CD4-positive, alpha-beta memory T cell (primary cell): ENCODE data around the gene S1PR1. TPM values are rescaled to one million over a fixed set of nuclear protein-coding genes. Genes with fewer than 3 reads are reported as not detected.

Source experiments
- CTCF ChIA-PET: fragments of 350-600 bp; sonication (Branson Sonifier 250); formaldehyde crosslinking; loops from one replicate; lab custom pipeline; 2021; ENCODE audit warnings: inconsistent platforms; ENCODE audit not compliant: partially characterized antibody; lab: Charles Lee
- POLR2A ChIA-PET: fragments of 350-600 bp; sonication (Branson Sonifier 250); formaldehyde crosslinking; loops from one replicate; lab custom pipeline; 2021; ENCODE audit not compliant: partially characterized antibody; lab: Charles Lee
- DNase-seq, 5 donors: peaks; one replicate each; pipeline versions ENCODE4 v3.0.0 to v3.0.0-alpha.2; 2020 to 2022; ENCODE audit warnings: mixed read lengths in 1 of 5
- H3K27ac ChIP-seq: one replicate; pipeline ENCODE4 v1.7.0; 2013; ENCODE audit warnings: low read depth, low read length
- H3K27me3 ChIP-seq: 2 replicates; pipeline ENCODE4 v1.7.0; 2013; ENCODE audit warnings: mild to moderate bottlenecking, low read length, moderate library complexity; ENCODE audit not compliant: insufficient read depth
- H3K36me3 ChIP-seq: 2 replicates; pipeline ENCODE4 v1.7.0; 2013; ENCODE audit warnings: mild to moderate bottlenecking, low read length, moderate library complexity; ENCODE audit not compliant: insufficient read depth
- H3K4me1 ChIP-seq: 2 replicates; pipeline ENCODE4 v1.7.0; 2013; ENCODE audit warnings: mild to moderate bottlenecking, low read length, moderate library complexity; ENCODE audit not compliant: insufficient read depth
- H3K4me3 ChIP-seq, 2 donors: one replicate each; pipeline ENCODE4 v1.7.0; 2013; ENCODE audit warnings: low read length in 2 of 2, mild to moderate bottlenecking in 1 of 2
- H3K9me3 ChIP-seq, 2 donors: one replicate each; pipeline ENCODE4 v1.7.0; 2013; ENCODE audit warnings: low read length in 2 of 2, control low read depth in 1 of 2; ENCODE audit not compliant: control insufficient read depth in 1 of 2
- H3K27ac Mint-ChIP-seq, 7 donors: one replicate each; pipeline ENCODE4 v1.8.0; 2020 to 2021; ENCODE audit warnings: mixed read lengths in 7 of 7, mild to moderate bottlenecking in 6 of 7, inconsistent platforms in 3 of 7, moderate library complexity in 3 of 7
- H3K27me3 Mint-ChIP-seq, 2 donors: one replicate each; pipeline ENCODE4 v1.8.0; 2020 to 2021; ENCODE audit warnings: mixed read lengths in 2 of 2
- H3K36me3 Mint-ChIP-seq, 2 donors: one replicate each; pipeline ENCODE4 v1.8.0; 2020 to 2021; ENCODE audit warnings: mixed read lengths in 2 of 2, inconsistent platforms in 1 of 2, mild to moderate bottlenecking in 1 of 2
- H3K4me1 Mint-ChIP-seq, 4 donors: one replicate each; pipeline ENCODE4 v1.8.0; 2020 to 2021; ENCODE audit warnings: mixed read lengths in 4 of 4, mild to moderate bottlenecking in 1 of 4
- H3K4me3 Mint-ChIP-seq, 8 donors: one replicate each; pipeline ENCODE4 v1.8.0; 2020 to 2021; ENCODE audit warnings: mixed read lengths in 8 of 8, mild to moderate bottlenecking in 7 of 8, moderate library complexity in 6 of 8, inconsistent platforms in 3 of 8
- H3K9me3 Mint-ChIP-seq, 8 donors: one replicate each; pipeline ENCODE4 v1.8.0; 2020 to 2021; ENCODE audit warnings: mixed read lengths in 8 of 8, mild to moderate bottlenecking in 5 of 8, inconsistent platforms in 3 of 8, moderate library complexity in 1 of 8
- intact Hi-C: fragments of 100-400 bp; cut with micrococcal nuclease; formaldehyde crosslinking; loops from one replicate; pipeline ENCODE4 v1.15.1; 2023
- polyA plus RNA-seq, 2 donors: library from polyadenylated mRNA; unstranded; fragments of 300-500 nt; fragmentation: Illumina TruSeq; gene quantifications; one replicate each; pipeline ENCODE4 v1.2.3, GENCODE V29; 2021
- total RNA-seq, 2 experiments: library from RNA; stranded (reverse); gene quantifications; one replicate each; pipeline ENCODE4 v1.2.3, GENCODE V29; 2021

Gene S1PR1
- total and polyA plus RNA-seq, 4 experiments from 2014 or later: 277 to 366 (median 342) TPM

DNA sequence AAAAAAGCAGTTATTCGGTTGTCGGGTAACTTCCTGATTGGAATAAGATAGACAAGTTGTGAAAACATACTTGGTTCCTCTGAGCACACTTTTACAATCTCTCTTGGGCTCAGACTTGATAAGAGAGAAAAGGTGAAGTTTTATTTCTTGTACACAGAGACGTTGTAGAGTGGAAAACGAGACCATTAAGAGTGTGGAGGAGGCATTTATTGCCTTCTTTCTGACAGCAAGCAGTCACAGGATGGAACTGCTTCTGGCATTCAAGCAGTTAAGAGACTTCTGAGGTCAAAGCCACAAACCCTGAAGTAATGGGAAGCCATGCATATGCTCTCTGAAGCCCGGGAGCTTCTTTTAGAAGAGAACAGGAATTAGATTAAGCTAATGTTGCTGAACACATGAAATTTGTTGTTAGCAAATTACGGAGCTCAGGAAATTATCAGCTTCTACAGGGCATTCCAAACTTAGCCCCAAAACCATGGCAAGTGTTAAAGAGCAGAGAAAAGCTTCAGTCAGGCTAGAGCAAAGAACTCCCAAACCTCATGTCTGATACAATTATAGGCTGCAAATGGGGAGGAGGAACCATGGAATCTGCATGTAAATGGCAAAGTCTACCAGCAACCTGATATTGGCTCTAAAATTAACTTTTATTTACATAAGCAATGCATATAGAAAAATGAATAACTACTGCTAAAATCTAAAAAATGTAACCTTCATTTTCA lies 26.0 kb downstream of the S1PR1 start:
- CTCF ChIA-PET: interaction anchor here (0.7 to 10.9 kb wide), 12 partner anchors 8 to 342 kb away, joined by 3 to 112 read pairs (median 4); partner anchors contain the start of gene S1PR1

DNA sequence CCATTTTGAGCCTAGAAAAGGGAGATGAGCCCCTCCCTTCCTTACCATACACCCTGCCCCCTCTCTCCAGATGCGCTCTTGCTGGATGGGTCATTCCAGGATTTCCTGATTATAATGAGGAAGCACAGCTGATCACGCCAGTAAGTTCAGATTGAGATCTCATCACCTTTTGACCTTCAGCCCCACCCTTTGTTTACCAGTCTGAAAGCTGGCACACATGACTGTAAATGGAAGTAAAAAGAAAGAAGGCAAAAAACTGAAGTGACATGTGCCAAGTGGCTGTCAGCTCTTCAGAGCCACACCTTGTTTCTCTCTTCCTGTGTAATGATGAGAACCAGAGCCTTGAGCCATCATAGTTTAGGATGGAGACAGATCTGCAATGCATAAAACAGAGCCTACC lies 27.9 kb downstream of the S1PR1 start:
- CTCF ChIA-PET: interaction anchor here (0.9 to 10.9 kb wide), 6 partner anchors 13 to 128 kb away, joined by 3 to 112 read pairs (median 4); partner anchors contain the start of gene S1PR1
- H3K27me3 ChIP-seq: no peaks in the 10 kb centered on the region
- no peaks in the 10 kb centered on the region for H3K9me3 ChIP-seq
- POLR2A ChIA-PET: interaction anchor here (0.7 to 12.3 kb wide), 11 partner anchors 12 to 340 kb away, joined by 3 to 205 read pairs (median 7); partner anchors contain the start of gene S1PR1
- Mint-ChIP-seq H3K4me1 (peaks cover 66 to 84% (median 74%) of the 10 kb centered on the region in 4 donors), H3K36me3 (peaks cover 0 to 3% of the 10 kb centered on the region in 2 donors), H3K9me3 (peaks cover 0 to 5% (median under 1%) of the 10 kb centered on the region in 8 donors), H3K27ac (peak overlapping the region; percentile 90 to 98 (median 96)), H3K27me3 (no peaks in the 10 kb centered on the region), H3K4me3 (peak overlapping the region; percentile 78 to 91 (median 84))
- DNase-seq: peak; percentile 42 to 62 (median 56)
- intact Hi-C loops: loop anchor here (1.0 to 10.0 kb wide), 4 partner anchors 14 to 1230 kb away; a partner anchor contains a TSS
- H3K36me3 ChIP-seq: no peaks in the 10 kb centered on the region
- peaks cover 86% of the 10 kb centered on the region for H3K4me1 ChIP-seq
- peak overlapping the region; percentile 13 to 48 for H3K4me3 ChIP-seq
- H3K27ac ChIP-seq: peak overlapping the region; percentile 8

More for the DNA sequence above, 26.0 kb downstream of the S1PR1 start:
- Mint-ChIP-seq H3K9me3 (peaks cover 0 to 2% (median 0%) of the 10 kb centered on the region in 8 donors), H3K27ac (peak overlapping the region; percentile 62 to 93 (median 92)), H3K27me3 (no peaks in the 10 kb centered on the region), H3K36me3 (no peaks in the 10 kb centered on the region), H3K4me3 (peak overlapping the region; percentile 76 to 88 (median 80)), H3K4me1 (peaks cover 73 to 91% (median 81%) of the 10 kb centered on the region in 4 donors)
- peak overlapping the region in 1 of 2 donors; percentile 23 for H3K4me3 ChIP-seq
- POLR2A ChIA-PET: interaction anchor here (0.8 to 12.3 kb wide), 9 partner anchors 11 to 150 kb away, joined by 3 to 205 read pairs (median 6); partner anchors contain the start of gene S1PR1
- intact Hi-C loops: loop anchor here (10.0 kb wide), 1 partner anchor 1228 kb away; a partner anchor contains a TSS
- H3K27ac ChIP-seq: peak overlapping the region; percentile 41
- peaks cover 99% of the 10 kb centered on the region for H3K4me1 ChIP-seq
- no peaks in the 10 kb centered on the region for H3K27me3 ChIP-seq
- no peaks in the 10 kb centered on the region for H3K36me3 ChIP-seq
- no peaks in the 10 kb centered on the region for H3K9me3 ChIP-seq
- peak; percentile 52 to 65 (median 57) for DNase-seq

DNA sequence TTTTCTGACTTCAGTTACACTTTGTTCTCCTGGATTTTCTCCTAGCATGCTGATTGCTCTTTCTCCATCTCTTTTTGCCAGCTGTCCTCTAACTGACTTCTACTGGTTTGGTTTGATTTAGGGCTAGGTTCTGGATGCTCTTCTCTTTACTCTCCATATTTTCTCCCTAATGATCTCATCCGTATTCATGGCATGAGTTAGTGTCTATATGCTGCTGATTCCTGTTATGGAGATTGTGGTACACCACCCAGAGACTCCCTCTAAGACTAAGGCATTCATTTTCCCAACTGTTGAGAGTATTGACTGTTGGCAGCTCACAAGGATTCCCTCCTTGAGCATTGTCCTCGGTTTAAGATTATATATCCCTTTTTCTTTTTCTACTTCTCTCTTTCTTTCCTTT lies 28.9 kb downstream of the S1PR1 start:
- H3K9me3 Mint-ChIP-seq: peaks cover 0 to 7% (median 2%) of the 10 kb centered on the region in 8 donors
- intact Hi-C loops: loop anchor here (2.0 to 10.0 kb wide), 2 partner anchors 13 to 1231 kb away; a partner anchor contains a TSS

DNA sequence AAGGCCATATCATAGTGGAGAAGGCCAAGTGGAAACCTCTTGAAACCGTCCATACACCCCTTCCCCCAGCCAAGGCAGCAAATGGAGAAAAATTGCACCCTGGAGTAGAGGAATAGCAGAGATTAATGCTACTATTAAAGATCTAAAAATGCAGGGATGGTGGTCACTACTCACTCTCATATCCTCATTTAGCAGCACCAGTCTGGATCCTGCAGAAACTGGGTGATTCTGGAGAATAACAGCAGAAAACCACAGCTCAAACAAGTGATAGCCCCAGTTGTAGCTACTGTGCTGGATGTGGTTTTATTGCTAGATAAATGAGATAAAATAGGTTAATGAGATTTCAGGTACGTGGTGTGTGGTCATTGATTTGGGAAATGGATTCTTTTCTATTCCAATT lies 30.3 kb downstream of the S1PR1 start:
- Histone ChIP-seq H3K9me3 (no peaks in the 10 kb centered on the region), H3K4me3 (no peak overlapping the region), H3K4me1 (peaks cover 63% of the 10 kb centered on the region), H3K27me3 (no peaks in the 10 kb centered on the region), H3K27ac (no peak overlapping the region), H3K36me3 (no peaks in the 10 kb centered on the region)
- Mint-ChIP-seq H3K4me1 (peaks cover 49 to 68% (median 58%) of the 10 kb centered on the region in 4 donors), H3K9me3 (peaks cover 2 to 18% (median 11%) of the 10 kb centered on the region in 8 donors), H3K36me3 (peaks cover 5 to 11% of the 10 kb centered on the region in 2 donors), H3K27me3 (no peaks in the 10 kb centered on the region), H3K4me3 (peak overlapping the region in 7 of 8 donors; percentile 15 to 60 (median 41)), H3K27ac (peak overlapping the region; percentile 46 to 83 (median 75))
- no peak for DNase-seq
- ChIA-PET CTCF (interaction anchor here (1.4 to 10.9 kb wide), 7 partner anchors 12 to 90 kb away, joined by 4 to 112 read pairs (median 7); partner anchors contain the start of gene S1PR1), POLR2A (interaction anchor here (0.7 to 12.3 kb wide), 13 partner anchors 8 to 340 kb away, joined by 3 to 205 read pairs (median 5); partner anchors contain the start of gene S1PR1)
- intact Hi-C loops: loop anchor here (10.0 kb wide), 1 partner anchor 1232 kb away; a partner anchor contains a TSS

More for the DNA sequence above, 28.9 kb downstream of the S1PR1 start:
- peaks cover 2 to 6% of the 10 kb centered on the region in 2 donors for H3K36me3 Mint-ChIP-seq
- Histone ChIP-seq H3K9me3 (no peaks in the 10 kb centered on the region), H3K27ac (peak overlapping the region; percentile 8), H3K36me3 (no peaks in the 10 kb centered on the region), H3K4me1 (peaks cover 77% of the 10 kb centered on the region), H3K27me3 (no peaks in the 10 kb centered on the region), H3K4me3 (no peak overlapping the region)
- H3K4me1 Mint-ChIP-seq: peaks cover 57 to 76% (median 66%) of the 10 kb centered on the region in 4 donors
- ChIA-PET CTCF (interaction anchor here (1.0 to 10.9 kb wide), 8 partner anchors 16 to 128 kb away, joined by 3 to 112 read pairs (median 4); partner anchors contain the start of gene S1PR1), POLR2A (interaction anchor here (0.8 to 12.3 kb wide), 11 partner anchors 8 to 341 kb away, joined by 3 to 205 read pairs (median 7); partner anchors contain the start of gene S1PR1)
- H3K4me3 Mint-ChIP-seq: peak overlapping the region in 7 of 8 donors; percentile 1 to 91 (median 84)
- no peaks in the 10 kb centered on the region for H3K27me3 Mint-ChIP-seq
- peak overlapping the region; percentile 75 to 98 (median 90) for H3K27ac Mint-ChIP-seq
- no peak for DNase-seq

DNA sequence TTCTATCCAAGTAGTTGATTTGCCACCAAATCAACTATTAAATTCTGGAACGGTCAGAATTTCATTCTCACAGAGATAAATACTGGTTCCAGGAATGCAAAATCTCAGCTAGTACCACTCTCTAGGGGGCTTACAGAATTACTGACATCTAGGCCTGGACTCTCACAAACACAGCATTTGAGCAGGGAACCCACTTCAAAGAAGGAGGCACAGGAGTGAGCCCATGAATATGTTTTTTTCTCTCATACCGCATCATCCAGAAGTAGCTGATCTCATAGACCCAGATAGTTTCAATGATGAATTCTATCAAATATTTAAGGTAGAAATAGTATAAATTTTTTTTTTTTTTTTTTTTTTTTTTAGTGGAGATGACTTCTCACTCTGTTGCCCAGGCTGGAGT lies 32.1 kb downstream of the S1PR1 start:
- intact Hi-C loops: loop anchor here (10.0 kb wide), 1 partner anchor 1234 kb away; a partner anchor contains a TSS
- Mint-ChIP-seq H3K36me3 (peaks cover 11 to 12% of the 10 kb centered on the region in 2 donors), H3K27ac (peak overlapping the region in 2 of 7 donors; percentile 15 to 25), H3K4me1 (peaks cover 39 to 65% (median 48%) of the 10 kb centered on the region in 4 donors), H3K27me3 (no peaks in the 10 kb centered on the region), H3K9me3 (peaks cover 2 to 24% (median 11%) of the 10 kb centered on the region in 8 donors), H3K4me3 (no peak overlapping the region)
- DNase-seq: no peak
- ChIA-PET POLR2A (interaction anchor here (0.8 to 12.3 kb wide), 6 partner anchors 11 to 342 kb away, joined by 4 to 205 read pairs (median 19); partner anchors contain the start of gene S1PR1), CTCF (interaction anchor here (0.7 to 10.0 kb wide), 6 partner anchors 10 to 41 kb away, joined by 4 to 79 read pairs (median 6); partner anchors contain the start of gene S1PR1)
- Histone ChIP-seq H3K36me3 (no peaks in the 10 kb centered on the region), H3K27ac (no peak overlapping the region), H3K4me3 (no peak overlapping the region), H3K9me3 (no peaks in the 10 kb centered on the region), H3K4me1 (peaks cover 45% of the 10 kb centered on the region), H3K27me3 (no peaks in the 10 kb centered on the region)

DNA sequence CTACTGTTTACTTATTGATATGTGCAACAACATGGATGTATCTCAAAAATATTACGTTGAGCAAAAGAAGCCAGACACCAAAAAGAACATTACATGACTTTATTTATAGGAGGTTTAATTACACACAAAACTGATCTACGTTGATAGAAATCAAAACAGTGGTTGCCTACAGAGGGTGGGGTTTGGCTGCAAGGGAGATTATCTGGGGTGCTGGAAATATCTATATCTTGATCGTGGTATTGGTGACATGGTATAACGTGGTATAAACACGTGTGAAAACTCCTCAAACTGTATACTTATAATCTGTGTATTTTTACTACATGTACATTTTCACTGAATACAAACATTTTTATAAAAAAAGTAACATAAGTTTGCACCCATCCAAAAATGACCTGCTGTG lies 38.9 kb downstream of the S1PR1 start:
- Mint-ChIP-seq H3K27ac (peak overlapping the region in 5 of 7 donors; percentile 4 to 86 (median 71)), H3K4me3 (peak overlapping the region in 7 of 8 donors; percentile 32 to 74 (median 46)), H3K27me3 (no peaks in the 10 kb centered on the region), H3K9me3 (peaks cover 0 to 19% (median 10%) of the 10 kb centered on the region in 8 donors), H3K36me3 (peaks cover 4 to 11% of the 10 kb centered on the region in 2 donors), H3K4me1 (peaks cover 45 to 78% (median 59%) of the 10 kb centered on the region in 4 donors)
- intact Hi-C loops: no loop called here
- POLR2A ChIA-PET: interaction anchor here (0.6 to 1.0 kb wide), 2 partner anchors 9 to 23 kb away, joined by 3 to 5 read pairs; no protein-coding TSS in a partner anchor
- DNase-seq: no peak
- Histone ChIP-seq H3K36me3 (no peaks in the 10 kb centered on the region), H3K4me3 (no peak overlapping the region), H3K27ac (no peak overlapping the region), H3K27me3 (no peaks in the 10 kb centered on the region), H3K4me1 (peaks cover 56% of the 10 kb centered on the region), H3K9me3 (no peaks in the 10 kb centered on the region)
- CTCF ChIA-PET: no interaction called here
